ENCODE data around the gene ZBTB46.

The ZBTB46 gene

GRCh38 chr20:63744574-63745423 lies 86.3 kb downstream of the ZBTB46 start:
- Histone ChIP-seq H3K27me3 (ENCODE audit: control insufficient read depth, insufficient read depth, low read length) (no peaks in the 10 kb centered on the region), H3K27ac (ENCODE audit: low read length) (no peak overlapping the region), H3K4me1 (ENCODE audit: control insufficient read depth, insufficient read depth, low read length) (peaks cover 1% of the 10 kb centered on the region; the same call in 1 of the 2 replicates), H3K9me3 (ENCODE audit: control insufficient read depth, insufficient read depth, low read length) (no peaks in the 10 kb centered on the region), H3K4me3 (ENCODE audit: low read length) (no peak overlapping the region), H3K36me3 (ENCODE audit: control insufficient read depth, insufficient read depth, low read length) (peaks cover 5% of the 10 kb centered on the region)
- no peak for DNase-seq (ENCODE audit: low read depth, low spot score)
- no CpG with 5 or more reads among the region's 25 CpGs for WGBS (ENCODE audit: insufficient coverage, insufficient read length)

- no CpG with 5 or more reads among the region's 4 CpGs for WGBS (ENCODE audit: insufficient coverage, insufficient read length)
- DNase-seq (ENCODE audit: low read depth, low spot score): no peak
- peaks cover 5% of the 10 kb centered on the region for H3K36me3 ChIP-seq (ENCODE audit: control insufficient read depth, insufficient read depth, low read length)
Measured at GRCh38 chr20:63744158-63744557, 86.9 kb downstream of the ZBTB46 start.

GRCh38 chr20:63743210-63743970 lies 87.7 kb downstream of the ZBTB46 start:
- Histone ChIP-seq H3K4me1 (ENCODE audit: control insufficient read depth, insufficient read depth, low read length) (peaks cover 3% of the 10 kb centered on the region; the same call in 1 of the 2 replicates), H3K27ac (ENCODE audit: low read length) (no peak overlapping the region)
- no CpG with 5 or more reads among the region's 31 CpGs for WGBS (ENCODE audit: insufficient coverage, insufficient read length)

More at GRCh38 chr20:63744158-63744557, 86.9 kb downstream of the ZBTB46 start:
- Histone ChIP-seq H3K4me1 (ENCODE audit: control insufficient read depth, insufficient read depth, low read length) (peaks cover 1% of the 10 kb centered on the region; the same call in 1 of the 2 replicates), H3K27ac (ENCODE audit: low read length) (no peak overlapping the region), H3K27me3 (ENCODE audit: control insufficient read depth, insufficient read depth, low read length) (no peaks in the 10 kb centered on the region), H3K4me3 (ENCODE audit: low read length) (no peak overlapping the region), H3K9me3 (ENCODE audit: control insufficient read depth, insufficient read depth, low read length) (no peaks in the 10 kb centered on the region)

GRCh38 chr20:63742381-63743024 lies 88.6 kb downstream of the ZBTB46 start:
- no peaks in the 10 kb centered on the region for H3K27me3 ChIP-seq (ENCODE audit: control insufficient read depth, insufficient read depth, low read length)
- peaks cover 5% of the 10 kb centered on the region for H3K36me3 ChIP-seq (ENCODE audit: control insufficient read depth, insufficient read depth, low read length)
- peaks cover 6% of the 10 kb centered on the region for H3K4me1 ChIP-seq (ENCODE audit: control insufficient read depth, insufficient read depth, low read length)
- no peak for DNase-seq (ENCODE audit: low read depth, low spot score)
- H3K9me3 ChIP-seq (ENCODE audit: control insufficient read depth, insufficient read depth, low read length): no peaks in the 10 kb centered on the region
- WGBS (ENCODE audit: insufficient coverage, insufficient read length): no CpG with 5 or more reads among the region's 37 CpGs
- H3K27ac ChIP-seq (ENCODE audit: low read length): no peak overlapping the region
- H3K4me3 ChIP-seq (ENCODE audit: low read length): no peak overlapping the region

More at GRCh38 chr20:63743210-63743970, 87.7 kb downstream of the ZBTB46 start:
- Histone ChIP-seq H3K27me3 (ENCODE audit: control insufficient read depth, insufficient read depth, low read length) (no peaks in the 10 kb centered on the region), H3K36me3 (ENCODE audit: control insufficient read depth, insufficient read depth, low read length) (peaks cover 5% of the 10 kb centered on the region), H3K9me3 (ENCODE audit: control insufficient read depth, insufficient read depth, low read length) (no peaks in the 10 kb centered on the region), H3K4me3 (ENCODE audit: low read length) (no peak overlapping the region)
- no peak for DNase-seq (ENCODE audit: low read depth, low spot score)

GRCh38 chr20:63741676-63742380 lies 89.2 kb downstream of the ZBTB46 start:
- H3K27me3 ChIP-seq (ENCODE audit: control insufficient read depth, insufficient read depth, low read length): no peaks in the 10 kb centered on the region
- H3K4me1 ChIP-seq (ENCODE audit: control insufficient read depth, insufficient read depth, low read length): peaks cover 6% of the 10 kb centered on the region
- whole genome bisulfite sequencing (ENCODE audit: insufficient coverage, insufficient read length): no CpG with 5 or more reads among the region's 30 CpGs
- no peak overlapping the region for H3K4me3 ChIP-seq (ENCODE audit: low read length)
- H3K27ac ChIP-seq (ENCODE audit: low read length): no peak overlapping the region
- peaks cover 5% of the 10 kb centered on the region for H3K36me3 ChIP-seq (ENCODE audit: control insufficient read depth, insufficient read depth, low read length)
- DNase-seq (ENCODE audit: low read depth, low spot score): no peak
- no peaks in the 10 kb centered on the region for H3K9me3 ChIP-seq (ENCODE audit: control insufficient read depth, insufficient read depth, low read length)

- WGBS (ENCODE audit: insufficient coverage, insufficient read length): no CpG with 5 or more reads among the region's 6 CpGs
- Histone ChIP-seq H3K27ac (ENCODE audit: low read length) (no peak overlapping the region), H3K4me1 (ENCODE audit: control insufficient read depth, insufficient read depth, low read length) (peaks cover 6% of the 10 kb centered on the region), H3K27me3 (ENCODE audit: control insufficient read depth, insufficient read depth, low read length) (no peaks in the 10 kb centered on the region), H3K36me3 (ENCODE audit: control insufficient read depth, insufficient read depth, low read length) (peaks cover 5% of the 10 kb centered on the region), H3K9me3 (ENCODE audit: control insufficient read depth, insufficient read depth, low read length) (no peaks in the 10 kb centered on the region), H3K4me3 (ENCODE audit: low read length) (no peak overlapping the region; the same call in 1 of the 2 replicates)
- no peak for DNase-seq (ENCODE audit: low read depth, low spot score)
Measured at GRCh38 chr20:63741354-63741675, 89.7 kb downstream of the ZBTB46 start.

GRCh38 chr20:63740627-63741353 lies 90.3 kb downstream of the ZBTB46 start:
- Histone ChIP-seq H3K9me3 (ENCODE audit: control insufficient read depth, insufficient read depth, low read length) (no peaks in the 10 kb centered on the region), H3K27me3 (ENCODE audit: control insufficient read depth, insufficient read depth, low read length) (no peaks in the 10 kb centered on the region), H3K36me3 (ENCODE audit: control insufficient read depth, insufficient read depth, low read length) (peaks cover 2% of the 10 kb centered on the region; the same call in 1 of the 2 replicates), H3K4me3 (ENCODE audit: low read length) (peak overlapping the region; percentile 36; the same call in 1 of the 2 replicates), H3K4me1 (ENCODE audit: control insufficient read depth, insufficient read depth, low read length) (peaks cover 6% of the 10 kb centered on the region), H3K27ac (ENCODE audit: low read length) (no peak overlapping the region)
- no peak for DNase-seq (ENCODE audit: low read depth, low spot score)
- no CpG with 5 or more reads among the region's 29 CpGs for WGBS (ENCODE audit: insufficient coverage, insufficient read length)

GRCh38 chr20:63740070-63740626 lies 90.9 kb downstream of the ZBTB46 start:
- no peak for DNase-seq (ENCODE audit: low read depth, low spot score)
- no peaks in the 10 kb centered on the region for H3K9me3 ChIP-seq (ENCODE audit: control insufficient read depth, insufficient read depth, low read length)
- no peaks in the 10 kb centered on the region for H3K27me3 ChIP-seq (ENCODE audit: control insufficient read depth, insufficient read depth, low read length)
- WGBS (ENCODE audit: insufficient coverage, insufficient read length): no CpG with 5 or more reads among the region's 80 CpGs
- H3K36me3 ChIP-seq (ENCODE audit: control insufficient read depth, insufficient read depth, low read length): peaks cover 2% of the 10 kb centered on the region; the same call in 1 of the 2 replicates
- H3K4me3 ChIP-seq (ENCODE audit: low read length): peak overlapping the region; percentile 36; the same call in 1 of the 2 replicates
- peaks cover 6% of the 10 kb centered on the region for H3K4me1 ChIP-seq (ENCODE audit: control insufficient read depth, insufficient read depth, low read length)
- no peak overlapping the region for H3K27ac ChIP-seq (ENCODE audit: low read length)
